ENCODE measurements around the gene STARD3NL. TPM values are rescaled to one million over a fixed set of nuclear protein-coding genes. Genes with fewer than 3 reads are reported as not detected.

The STARD3NL gene
- total and polyA plus RNA-seq, 8 donors: 9.3 to 61.6 (median 23.8) TPM

- TF ChIP-seq POLR2AphosphoS5 (IDR thresholded peaks at IDR 0.05): no peak
- no peak for TF ChIP-seq POLR2A (IDR thresholded peaks at IDR 0.05)
- TF ChIP-seq CTCF (IDR thresholded peaks at IDR 0.05): no peak
- TF ChIP-seq EP300 (IDR thresholded peaks at IDR 0.05): no peak
- no peaks in the 10 kb centered on the region for H3K36me3 ChIP-seq
- H3K27ac ChIP-seq: no peak overlapping the region
- intact Hi-C loops (cut with DNase I; ENCODE audit: low total_unique reads): no loop called here
- DNase-seq: no peak
- no peaks in the 10 kb centered on the region for H3K4me1 ChIP-seq
- 83 to 96% (median 92%) methylated on average over 2 of the region's 2 CpGs for WGBS, 5 donors
- H3K4me3 ChIP-seq: no peak overlapping the region
- no peaks in the 10 kb centered on the region for H3K27me3 ChIP-seq
- H3K9me3 ChIP-seq: no peaks in the 10 kb centered on the region
Observed at GRCh38 chr7:38138171-38138570, 39.9 kb upstream of the STARD3NL start.

- Histone ChIP-seq H3K4me3 (no peak overlapping the region), H3K36me3 (no peaks in the 10 kb centered on the region), H3K4me1 (no peaks in the 10 kb centered on the region), H3K27me3 (no peaks in the 10 kb centered on the region), H3K27ac (no peak overlapping the region), H3K9me3 (no peaks in the 10 kb centered on the region)
- DNase-seq: no peak
- intact Hi-C loops (cut with DNase I; ENCODE audit: low total_unique reads): no loop called here
- WGBS, 5 donors: 75 to 88% (median 78%) methylated on average over 2 of the region's 2 CpGs
- TF ChIP-seq POLR2AphosphoS5 (IDR thresholded peaks at IDR 0.05) (no peak), CTCF (IDR thresholded peaks at IDR 0.05) (no peak), POLR2A (IDR thresholded peaks at IDR 0.05) (no peak), EP300 (IDR thresholded peaks at IDR 0.05) (no peak)
Observed at GRCh38 chr7:38141187-38141586, 36.9 kb upstream of the STARD3NL start.

GRCh38 chr7:38142736-38143135, 35.3 kb upstream of the STARD3NL start:
- intact Hi-C loops (cut with DNase I; ENCODE audit: low total_unique reads): no loop called here
- no peaks in the 10 kb centered on the region for H3K9me3 ChIP-seq
- WGBS, 5 donors: 66 to 81% (median 71%) methylated on average over 3 of the region's 3 CpGs
- H3K27me3 ChIP-seq: no peaks in the 10 kb centered on the region
- no peaks in the 10 kb centered on the region for H3K4me1 ChIP-seq
- H3K4me3 ChIP-seq: no peak overlapping the region
- no peak for DNase-seq
- no peak overlapping the region for H3K27ac ChIP-seq
- H3K36me3 ChIP-seq: no peaks in the 10 kb centered on the region
- TF ChIP-seq POLR2AphosphoS5 (IDR thresholded peaks at IDR 0.05): no peak
- no peak for TF ChIP-seq POLR2A (IDR thresholded peaks at IDR 0.05)

- Histone ChIP-seq H3K27me3 (no peaks in the 10 kb centered on the region), H3K27ac (no peak overlapping the region), H3K9me3 (no peaks in the 10 kb centered on the region), H3K4me1 (no peaks in the 10 kb centered on the region), H3K36me3 (no peaks in the 10 kb centered on the region), H3K4me3 (no peak overlapping the region)
- WGBS, 5 donors: 47 to 69% (median 57%) methylated on average over 2 of the region's 2 CpGs
- intact Hi-C loops (cut with DNase I; ENCODE audit: low total_unique reads): no loop called here
- peak in 1 of 2 donors; percentile 7 for DNase-seq
- no peak for TF ChIP-seq EP300 (IDR thresholded peaks at IDR 0.05)
Observed at GRCh38 chr7:38147005-38147404, 31.0 kb upstream of the STARD3NL start.

- intact Hi-C loops (cut with DNase I; ENCODE audit: low total_unique reads): no loop called here
Observed at GRCh38 chr7:38151556-38151955, 26.5 kb upstream of the STARD3NL start.

More at GRCh38 chr7:38151556-38151955, 26.5 kb upstream of the STARD3NL start:
- Histone ChIP-seq H3K4me3 (no peak overlapping the region), H3K36me3 (no peaks in the 10 kb centered on the region), H3K27me3 (no peaks in the 10 kb centered on the region), H3K9me3 (no peaks in the 10 kb centered on the region), H3K4me1 (no peaks in the 10 kb centered on the region), H3K27ac (no peak overlapping the region)
- DNase-seq: no peak
- TF ChIP-seq POLR2A (IDR thresholded peaks at IDR 0.05) (no peak), CTCF (IDR thresholded peaks at IDR 0.05) (no peak), EP300 (IDR thresholded peaks at IDR 0.05) (no peak), POLR2AphosphoS5 (IDR thresholded peaks at IDR 0.05) (no peak)
- WGBS, 5 donors: 63 to 79% (median 72%) methylated on average over 2 of the region's 2 CpGs
